Prostate gland (tissue), 2 donors: ENCODE results near the gene SULT1A1.
"Not testable (repeated sequence)": the region's sequence is repeated elsewhere in the genome, so short reads cannot be mapped to it uniquely, and the experiment has no call there.

Source experiments
- CTCF ChIP-seq, 4 experiments: fragments of 200-600 bp in 2 of 4; fragments of 450-650 bp in 2 of 4; sonication (generic) in 2 of 4; IDR thresholded peaks; 1 replicate in 3 of 4; 2 replicates in 1 of 4; pipeline ENCODE4 v1.5.1; 2016 to 2019; ENCODE audit warnings: antibody characterized with exemption in 4 of 4, mild to moderate bottlenecking in 2 of 4, moderate library complexity in 2 of 4
- POLR2AphosphoS5 ChIP-seq: sonication (generic); formaldehyde crosslinking; IDR thresholded peaks from one replicate; pipeline ENCODE4 v1.6.1; 2017; ENCODE audit warnings: antibody characterized with exemption

- not testable (repeated sequence) for TF ChIP-seq CTCF (IDR thresholded peaks at IDR 0.05); POLR2AphosphoS5
Measured at GRCh38 chr16:28616224-28616577, 6.4 kb upstream of the SULT1A1 start.
